Muscle layer of colon (tissue), 2 donors: Measurements from ENCODE around the gene STXBP6.

ENCODE experiments used
- H3K27ac ChIP-seq: one replicate; pipeline ENCODE4 v1.7.0; 2013; ENCODE audit warnings: low read depth, mild to moderate bottlenecking, low read length, moderate library complexity
- H3K27me3 ChIP-seq, 2 donors: one replicate each; pipeline ENCODE4 v1.7.0; 2013; ENCODE audit warnings: low read length in 2 of 2, mild to moderate bottlenecking in 2 of 2; ENCODE audit not compliant: insufficient read depth in 2 of 2, control insufficient read depth in 1 of 2
- H3K36me3 ChIP-seq: one replicate; pipeline ENCODE4 v1.7.0; 2013; ENCODE audit warnings: mild to moderate bottlenecking, low read length; ENCODE audit not compliant: insufficient read depth
- H3K4me1 ChIP-seq: one replicate; pipeline ENCODE4 v1.7.0; 2013; ENCODE audit warnings: mild to moderate bottlenecking, low read length; ENCODE audit not compliant: insufficient read depth
- H3K4me3 ChIP-seq, 2 donors: one replicate each; pipeline ENCODE4 v1.7.0; 2013; ENCODE audit warnings: low read length in 2 of 2, low read depth in 1 of 2, mild to moderate bottlenecking in 1 of 2, moderate library complexity in 1 of 2
- H3K9ac ChIP-seq: one replicate; pipeline ENCODE4 v1.7.0; 2013; ENCODE audit warnings: low read length
- H3K9me3 ChIP-seq: one replicate; pipeline ENCODE4 v1.7.0; 2013; ENCODE audit warnings: mild to moderate bottlenecking, low read length
- donor health status: abdominal sarcoma.
- donor health status: Adenocarcinoma of cecum.

STXBP6 gene

DNA sequence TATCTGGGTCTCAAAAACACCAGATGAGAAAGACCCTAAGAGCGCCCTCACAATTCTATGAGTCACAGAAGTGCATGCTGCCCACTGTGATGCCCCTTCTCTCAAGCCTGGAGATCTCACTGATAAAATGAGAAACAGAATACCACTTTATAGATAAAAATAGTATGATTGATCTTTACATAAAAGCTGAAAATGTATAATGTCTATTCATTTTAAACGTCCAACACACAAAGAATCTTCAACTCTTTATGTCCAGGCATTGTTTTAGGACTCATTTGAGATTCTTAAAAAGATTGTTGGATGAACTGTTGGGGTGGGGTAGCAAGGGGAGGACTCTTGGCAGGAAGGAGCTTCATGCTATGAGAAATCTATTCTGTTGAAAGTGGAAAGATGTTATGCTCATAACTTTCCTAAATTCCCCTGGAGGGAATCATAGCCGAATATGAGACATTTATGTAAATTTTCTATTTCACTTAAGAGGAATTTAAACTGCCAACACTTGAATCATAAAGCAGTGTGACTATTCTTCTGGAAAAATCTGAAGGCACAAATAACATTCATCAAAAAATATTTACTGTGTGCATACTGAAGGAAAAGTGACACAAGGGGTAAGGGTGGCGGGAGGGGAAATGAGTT lies 174.6 kb downstream of the STXBP6 start:
- no peak overlapping the region for H3K9ac ChIP-seq
- no peaks in the 10 kb centered on the region for H3K36me3 ChIP-seq
- H3K9me3 ChIP-seq, result no peaks in the 10 kb centered on the region
- H3K4me1 ChIP-seq, result peaks cover 13% of the 10 kb centered on the region
- no peak overlapping the region for H3K4me3 ChIP-seq
- no peaks in the 10 kb centered on the region for H3K27me3 ChIP-seq
- H3K27ac ChIP-seq, result no peak overlapping the region

DNA sequence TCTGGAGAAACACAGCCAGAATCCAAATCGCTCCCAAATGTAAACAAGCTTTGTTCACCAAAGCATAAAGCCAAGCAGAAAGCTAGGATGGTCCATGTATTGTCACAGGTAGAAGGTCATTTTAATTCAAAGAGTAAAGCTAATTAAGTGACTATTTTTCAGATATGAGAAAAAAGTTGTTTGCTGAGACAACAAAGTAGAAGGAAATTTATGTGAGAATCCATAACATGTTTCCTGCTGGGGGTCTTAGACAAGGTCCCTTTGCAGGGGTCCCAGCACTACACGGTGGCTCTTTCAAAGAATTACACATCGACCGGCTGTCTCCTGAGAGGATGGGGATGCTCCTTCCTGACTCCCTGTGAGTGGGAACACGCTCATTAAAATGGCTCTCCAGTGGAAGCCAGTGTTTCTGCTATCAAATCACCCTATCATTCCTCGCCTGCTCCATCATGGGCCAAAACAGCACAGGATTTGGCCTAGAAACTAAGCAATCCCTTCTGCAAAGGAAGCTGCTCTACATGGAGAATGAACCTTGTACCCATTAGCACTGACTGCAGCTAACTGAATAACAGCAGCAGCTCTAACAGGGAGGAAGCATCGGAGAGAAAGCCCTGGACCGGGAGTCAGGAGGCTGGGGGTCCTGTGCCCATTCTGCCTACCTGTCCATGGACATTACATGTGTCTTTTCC lies 175.3 kb downstream of the STXBP6 start:
- no peak overlapping the region for H3K27ac ChIP-seq
- H3K9me3 ChIP-seq, result no peaks in the 10 kb centered on the region
- H3K27me3 ChIP-seq, result no peaks in the 10 kb centered on the region
- no peak overlapping the region for H3K4me3 ChIP-seq
- no peaks in the 10 kb centered on the region for H3K36me3 ChIP-seq
- H3K4me1 ChIP-seq, result peaks cover 10% of the 10 kb centered on the region
- no peak overlapping the region for H3K9ac ChIP-seq

DNA sequence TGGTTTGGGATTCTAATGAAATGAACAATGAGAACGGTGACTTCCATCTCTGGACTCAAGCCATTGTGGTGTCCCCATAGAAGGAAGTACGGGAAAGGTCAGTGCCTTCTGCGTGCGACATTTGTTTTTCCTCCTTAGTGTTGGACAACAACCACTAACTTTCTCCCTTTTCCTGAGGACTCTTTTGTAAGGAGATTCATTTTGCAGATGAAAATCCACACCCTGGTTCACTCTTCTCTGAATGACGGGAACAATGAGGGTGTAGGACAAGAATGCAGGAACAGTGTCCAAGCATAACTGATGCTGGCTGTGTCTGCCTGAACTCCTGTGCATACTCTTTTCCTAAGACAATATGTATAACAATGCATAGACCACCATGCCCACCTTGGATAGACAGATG lies 176.4 kb downstream of the STXBP6 start:
- H3K36me3 ChIP-seq, result no peaks in the 10 kb centered on the region
- no peaks in the 10 kb centered on the region for H3K9me3 ChIP-seq
- H3K27ac ChIP-seq, result no peak overlapping the region
- no peak overlapping the region for H3K9ac ChIP-seq
- H3K27me3 ChIP-seq, result no peaks in the 10 kb centered on the region
- H3K4me1 ChIP-seq, result peaks cover 10% of the 10 kb centered on the region
- H3K4me3 ChIP-seq, result no peak overlapping the region

DNA sequence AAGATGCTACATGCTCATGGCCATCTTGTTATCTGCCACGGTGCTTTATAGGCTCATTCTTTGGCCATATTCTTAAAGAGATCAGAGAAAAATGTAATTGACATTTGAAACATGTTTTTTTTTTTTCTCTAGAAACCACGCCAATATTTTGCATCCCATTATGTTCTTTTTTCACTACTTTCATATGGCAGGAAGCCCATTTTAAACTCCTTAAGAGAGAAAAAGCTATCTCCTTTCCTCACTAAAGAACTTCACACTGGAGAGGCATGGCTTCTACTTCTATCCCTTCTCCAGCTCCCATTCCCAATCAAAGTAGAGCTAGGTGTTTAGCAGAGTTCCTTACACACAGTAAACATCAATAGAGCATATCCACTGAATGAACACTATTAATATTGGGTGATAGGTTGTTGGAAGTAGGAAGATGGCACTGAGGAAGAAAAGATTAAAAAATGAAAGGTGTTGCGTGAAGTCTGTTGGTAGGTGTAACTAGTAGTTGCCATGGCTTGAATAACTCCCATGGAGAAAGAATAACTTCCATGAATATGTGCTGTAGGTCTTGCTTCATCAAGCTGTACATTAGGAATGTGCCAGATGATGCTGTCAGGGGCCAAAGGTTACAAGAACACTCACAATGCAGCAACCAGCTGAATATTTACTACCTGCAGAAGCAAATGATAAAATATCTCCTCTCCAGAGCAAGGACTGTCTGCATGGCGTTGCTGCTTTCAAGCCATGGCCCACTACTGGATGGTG lies 178.8 kb downstream of the STXBP6 start:
- H3K27me3 ChIP-seq, result no peaks in the 10 kb centered on the region
- no peaks in the 10 kb centered on the region for H3K9me3 ChIP-seq
- H3K36me3 ChIP-seq, result no peaks in the 10 kb centered on the region
- H3K4me3 ChIP-seq, result no peak overlapping the region
- no peak overlapping the region for H3K9ac ChIP-seq
- H3K4me1 ChIP-seq, result peaks cover 4% of the 10 kb centered on the region
- H3K27ac ChIP-seq, result no peak overlapping the region

DNA sequence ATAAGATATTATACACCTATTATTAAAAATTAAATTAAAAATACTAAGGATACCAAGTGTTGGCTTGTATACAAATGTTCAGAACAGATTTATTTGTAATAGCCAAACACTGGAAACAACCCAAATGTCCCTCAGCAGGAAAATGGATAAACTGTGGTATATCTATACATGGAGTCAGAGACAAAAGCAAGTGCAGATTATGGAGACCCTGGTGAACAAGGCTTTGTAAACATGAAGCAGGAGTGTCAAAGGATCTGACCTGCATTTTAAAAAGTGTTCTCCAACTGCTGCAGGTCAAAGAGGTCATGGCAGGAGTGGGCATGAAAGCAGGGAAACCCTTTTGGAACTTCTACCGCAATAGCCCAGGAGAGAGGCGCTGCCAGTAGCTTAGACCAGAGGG lies 181.6 kb downstream of the STXBP6 start:
- Histone ChIP-seq H3K27me3 (no peaks in the 10 kb centered on the region), H3K9me3 (no peaks in the 10 kb centered on the region), H3K4me3 (no peak overlapping the region), H3K4me1 (no peaks in the 10 kb centered on the region), H3K36me3 (no peaks in the 10 kb centered on the region), H3K9ac (no peak overlapping the region), H3K27ac (no peak overlapping the region)

DNA sequence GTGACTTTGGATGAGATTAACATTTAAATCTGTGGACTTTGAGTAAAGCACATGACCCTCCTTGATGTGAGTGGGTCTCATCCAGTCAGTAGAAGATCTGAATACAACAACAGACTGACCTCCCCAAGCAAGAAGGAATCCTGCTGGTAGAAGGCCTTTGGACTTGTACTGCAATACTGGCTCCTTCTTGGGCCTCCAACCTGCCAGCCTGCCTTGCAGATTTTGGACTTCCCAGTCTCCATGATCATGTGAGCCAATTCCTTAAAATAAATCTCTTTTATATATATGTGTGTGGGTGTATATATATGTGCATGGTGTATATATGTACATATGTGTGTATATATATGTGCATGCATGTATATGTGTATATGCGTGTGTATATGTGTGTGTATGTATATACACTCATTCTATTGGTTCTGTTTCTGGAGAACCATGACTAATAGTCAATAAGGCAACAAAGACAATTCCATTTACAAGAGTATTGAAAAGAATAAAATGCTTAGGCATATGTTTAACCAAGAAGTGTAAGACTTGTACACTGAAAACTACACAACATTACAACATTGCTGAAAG lies 183.8 kb downstream of the STXBP6 start:
- Histone ChIP-seq H3K36me3 (no peaks in the 10 kb centered on the region), H3K9ac (no peak overlapping the region)

DNA sequence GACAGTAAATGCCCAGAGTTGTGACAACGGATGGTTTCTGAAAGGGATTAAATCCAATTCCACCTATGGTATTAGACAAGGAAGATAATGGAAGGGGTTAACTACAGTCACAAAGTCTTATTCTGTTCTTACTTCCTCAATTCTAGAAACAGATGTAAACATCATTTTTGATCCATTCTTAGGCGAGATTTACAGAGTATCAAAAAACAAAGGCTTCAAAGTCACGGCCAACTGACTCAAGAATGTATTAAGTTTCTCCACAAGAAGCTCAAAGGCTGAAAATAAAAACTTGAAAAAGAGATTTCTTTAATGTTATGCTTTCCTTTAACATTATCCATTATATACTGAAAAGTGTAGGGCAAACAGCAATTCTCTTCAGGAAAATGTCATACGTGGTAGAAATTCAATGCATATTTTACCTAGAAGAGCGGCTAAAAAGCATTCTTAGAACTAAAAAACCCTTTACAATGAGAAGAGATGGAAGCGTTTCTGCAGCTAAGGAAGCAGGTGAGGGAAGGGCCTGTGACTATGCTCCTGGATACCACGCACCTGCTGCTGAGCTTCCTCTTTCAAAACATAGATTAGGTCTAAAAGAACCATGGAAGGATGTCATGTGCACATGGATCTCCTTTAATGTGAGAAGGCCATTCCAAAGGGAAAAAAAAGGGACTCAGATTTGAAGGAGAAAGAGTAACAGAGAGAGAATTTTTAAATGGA lies 185.8 kb downstream of the STXBP6 start:
- H3K9ac ChIP-seq, result no peak overlapping the region
- H3K27me3 ChIP-seq, result no peaks in the 10 kb centered on the region
- no peaks in the 10 kb centered on the region for H3K9me3 ChIP-seq
- no peak overlapping the region for H3K27ac ChIP-seq
- H3K4me1 ChIP-seq, result no peaks in the 10 kb centered on the region
- no peak overlapping the region for H3K4me3 ChIP-seq
- H3K36me3 ChIP-seq, result no peaks in the 10 kb centered on the region

More for the DNA sequence above, 183.8 kb downstream of the STXBP6 start:
- Histone ChIP-seq H3K4me1 (no peaks in the 10 kb centered on the region), H3K27me3 (no peaks in the 10 kb centered on the region), H3K4me3 (no peak overlapping the region), H3K27ac (no peak overlapping the region), H3K9me3 (no peaks in the 10 kb centered on the region)

DNA sequence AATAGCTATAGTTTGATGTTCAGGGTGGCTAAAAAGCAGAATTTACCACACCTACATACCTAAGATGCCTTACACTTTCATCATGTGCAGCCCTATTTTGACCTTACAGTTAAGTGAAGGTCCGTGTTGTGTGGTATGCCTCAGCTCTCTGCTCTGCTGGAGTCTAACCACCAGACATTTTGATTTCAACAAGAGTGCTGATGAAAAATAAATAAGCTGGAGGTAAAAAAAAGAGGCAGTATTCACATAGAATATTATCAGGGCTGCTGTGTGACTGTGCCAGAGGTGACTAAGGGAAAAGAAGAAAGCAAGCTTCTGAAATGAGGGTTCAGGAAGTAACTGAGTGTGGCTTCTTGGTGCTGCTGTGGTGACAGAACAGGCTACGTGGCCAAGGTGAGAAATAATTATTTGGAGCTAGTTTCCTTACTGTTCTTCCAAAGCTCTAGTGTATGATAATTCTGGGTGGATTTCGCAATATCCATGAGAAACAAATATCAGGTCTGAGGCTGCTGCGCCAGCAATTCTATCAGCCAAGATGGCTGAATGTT lies 188.8 kb downstream of the STXBP6 start:
- Histone ChIP-seq H3K9me3 (no peaks in the 10 kb centered on the region), H3K9ac (no peak overlapping the region), H3K27ac (no peak overlapping the region), H3K4me1 (peaks cover 7% of the 10 kb centered on the region), H3K36me3 (no peaks in the 10 kb centered on the region), H3K27me3 (no peaks in the 10 kb centered on the region), H3K4me3 (no peak overlapping the region)

DNA sequence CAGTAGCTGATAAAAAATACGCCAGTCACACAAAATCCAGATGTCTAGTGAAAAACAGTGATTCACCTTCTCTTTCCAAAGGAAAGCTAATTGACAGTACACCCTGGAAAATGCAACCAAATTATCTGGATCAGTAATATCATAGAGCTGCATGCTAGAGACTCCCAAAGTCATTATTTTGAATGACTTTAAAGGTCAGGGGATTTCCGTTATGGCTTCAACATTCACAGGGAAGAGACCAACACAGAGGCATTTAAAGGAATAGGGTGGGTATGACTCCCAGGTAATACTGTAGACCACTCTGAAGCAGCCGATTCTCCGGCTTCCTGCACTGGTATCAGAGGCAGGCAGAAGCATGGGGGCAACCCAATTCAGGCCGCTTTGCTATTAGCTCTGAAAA lies 190.4 kb downstream of the STXBP6 start:
- Histone ChIP-seq H3K9ac (no peak overlapping the region), H3K4me3 (no peak overlapping the region), H3K9me3 (no peaks in the 10 kb centered on the region), H3K27ac (no peak overlapping the region), H3K4me1 (peaks cover 7% of the 10 kb centered on the region), H3K36me3 (no peaks in the 10 kb centered on the region), H3K27me3 (no peaks in the 10 kb centered on the region)

DNA sequence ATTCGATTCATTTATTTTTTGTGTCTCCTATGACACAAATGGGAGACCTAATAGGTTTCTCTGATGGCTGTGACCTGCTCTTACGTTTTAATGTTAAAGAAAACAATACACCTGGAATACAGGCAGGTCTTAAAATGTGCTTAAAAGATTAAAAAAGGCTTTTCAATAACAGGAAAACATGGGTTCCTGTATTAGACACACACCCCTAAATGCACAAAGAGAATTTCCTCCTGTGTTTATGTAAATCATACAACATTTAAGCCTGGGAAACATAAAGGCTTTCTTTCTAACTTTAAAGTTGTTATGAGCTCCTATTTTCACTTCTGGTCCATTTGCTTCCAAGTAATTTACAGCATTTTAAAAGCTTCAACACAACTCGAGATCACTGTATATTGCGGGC lies 191.3 kb downstream of the STXBP6 start:
- no peaks in the 10 kb centered on the region for H3K36me3 ChIP-seq
- H3K4me1 ChIP-seq, result peaks cover 7% of the 10 kb centered on the region
- no peak overlapping the region for H3K4me3 ChIP-seq
- no peaks in the 10 kb centered on the region for H3K27me3 ChIP-seq
- no peaks in the 10 kb centered on the region for H3K9me3 ChIP-seq
- H3K27ac ChIP-seq, result no peak overlapping the region
- no peak overlapping the region for H3K9ac ChIP-seq

DNA sequence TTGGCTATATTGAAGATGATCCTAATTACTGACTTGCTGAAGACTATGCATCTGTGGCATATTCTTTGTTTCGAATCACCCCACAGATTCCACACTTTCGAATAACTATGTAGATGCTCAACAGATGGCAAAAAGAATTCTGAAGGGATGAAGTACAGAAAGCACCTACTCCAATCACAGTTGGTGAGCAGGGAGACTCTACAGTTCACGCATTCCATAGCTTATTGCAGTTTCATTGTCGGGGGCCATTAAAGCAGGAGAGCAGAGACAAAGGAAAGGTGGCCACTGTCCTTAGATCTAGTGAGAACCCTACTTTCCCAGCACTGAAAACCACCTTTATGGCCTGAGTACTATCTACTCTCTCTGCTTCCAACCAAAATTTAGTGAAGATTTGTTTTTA lies 191.9 kb downstream of the STXBP6 start:
- no peak overlapping the region for H3K27ac ChIP-seq
- H3K4me1 ChIP-seq, result peaks cover 7% of the 10 kb centered on the region
- H3K36me3 ChIP-seq, result no peaks in the 10 kb centered on the region
- no peaks in the 10 kb centered on the region for H3K9me3 ChIP-seq
- H3K4me3 ChIP-seq, result no peak overlapping the region
- no peak overlapping the region for H3K9ac ChIP-seq
- no peaks in the 10 kb centered on the region for H3K27me3 ChIP-seq
